Neural cell (in vitro differentiated cells): ENCODE measurements around the gene SLC44A4. TPM values are rescaled to one million over a fixed set of nuclear protein-coding genes. Genes with fewer than 3 reads are reported as not detected.
A peak's percentile ranks its signal among the peaks of the same experiment; 100 is the strongest.

ENCODE experiments used
- H2AFZ ChIP-seq: fragments of 200-600, 300-800 bp; sonication (generic), shearing (Covaris generic); 2 replicates; pipeline ENCODE4 v1.6.0; 2014; ENCODE audit warnings: low read depth, mild to moderate bottlenecking, antibody characterized with exemption, low read length, moderate library complexity
- H3F3A ChIP-seq: fragments of 200-600 bp; shearing (Covaris generic); 2 replicates; pipeline ENCODE4 v1.6.1; 2016; ENCODE audit warnings: mild to moderate bottlenecking, moderate library complexity, mixed read lengths, antibody characterized with exemption, low read length; ENCODE audit not compliant: insufficient read depth, poor library complexity, severe bottlenecking
- H3K27ac ChIP-seq: fragments of 200-600, 300-800 bp; sonication (generic), shearing (Covaris generic); 2 replicates; pipeline ENCODE4 v1.5.1; 2014; ENCODE audit warnings: mild to moderate bottlenecking, low read length, moderate library complexity
- H3K27me3 ChIP-seq: fragments of 300-800, 200-600 bp; sonication (generic), shearing (Covaris generic); 2 replicates; pipeline ENCODE4 v1.6.0; 2014; ENCODE audit warnings: mild to moderate bottlenecking, low read depth, low read length, moderate library complexity; ENCODE audit not compliant: insufficient read depth
- H3K36me3 ChIP-seq: fragments of 300-800, 200-600 bp; sonication (generic), shearing (Covaris generic); 2 replicates; pipeline ENCODE4 v1.5.1; 2014; ENCODE audit warnings: mild to moderate bottlenecking, antibody characterized with exemption, low read length, moderate library complexity; ENCODE audit not compliant: insufficient read depth
- H3K4me2 ChIP-seq: fragments of 300-800, 200-600 bp; sonication (generic), shearing (Covaris generic); 2 replicates; pipeline ENCODE4 v1.6.0; 2014; ENCODE audit warnings: mild to moderate bottlenecking, low read length
- H3K4me3 ChIP-seq: fragments of 300-800, 200-600 bp; sonication (generic), shearing (Covaris generic); 2 replicates; pipeline ENCODE4 v1.5.1; 2014; ENCODE audit warnings: mild to moderate bottlenecking, low read length, moderate library complexity
- H3K79me2 ChIP-seq: fragments of 200-600 bp; shearing (Covaris generic); replicated peaks from 2 replicates; pipeline ENCODE4 v1.6.0; 2014; ENCODE audit warnings: mild to moderate bottlenecking, low read length, moderate library complexity; ENCODE audit not compliant: insufficient read depth
- H3K9ac ChIP-seq: fragments of 300-800, 200-600 bp; sonication (generic), shearing (Covaris generic); 2 replicates; pipeline ENCODE4 v1.6.1; 2016; ENCODE audit warnings: mild to moderate bottlenecking, low read length, mixed read lengths
- H3K9me2 ChIP-seq: fragments of 200-600 bp; shearing (Covaris generic); 2 replicates; pipeline ENCODE4 v1.6.1; 2016; ENCODE audit warnings: mild to moderate bottlenecking, low read length, mixed read lengths; ENCODE audit not compliant: insufficient read depth
- H3K9me3 ChIP-seq: fragments of 200-600, 300-800 bp; sonication (generic), shearing (Covaris generic); 2 replicates; pipeline ENCODE4 v1.6.1; 2016; ENCODE audit warnings: mild to moderate bottlenecking, mixed run types, low read length, moderate library complexity, mixed read lengths
- H4K20me1 ChIP-seq: fragments of 200-600 bp; shearing (Covaris generic); 2 replicates; pipeline ENCODE4 v1.6.1; 2016; ENCODE audit warnings: mild to moderate bottlenecking, mixed run types; ENCODE audit not compliant: insufficient read depth
- EP300 ChIP-seq: fragments of 450-650 bp; conservative IDR thresholded peaks from 2 replicates; pipeline ENCODE4 v1.6.1; 2014; ENCODE audit warnings: antibody characterized with exemption, mild to moderate bottlenecking, moderate library complexity; ENCODE audit not compliant: poor library complexity, severe bottlenecking
- EZH2 ChIP-seq: fragments of 200-600, 300-800 bp; shearing (Covaris generic), sonication (generic); IDR thresholded peaks from 2 replicates; pipeline ENCODE4 v1.6.1; 2014; ENCODE audit warnings: antibody characterized with exemption, low read length, borderline replicate concordance, mild to moderate bottlenecking; ENCODE audit not compliant: insufficient read depth, poor library complexity, severe bottlenecking
- MXI1 ChIP-seq: fragments of 450-650 bp; conservative IDR thresholded peaks from 2 replicates; pipeline ENCODE4 v1.6.1; 2014; ENCODE audit warnings: antibody characterized with exemption, mild to moderate bottlenecking; ENCODE audit not compliant: poor library complexity, severe bottlenecking
- POLR2AphosphoS5 ChIP-seq: IDR thresholded peaks from 2 replicates; pipeline ENCODE4 v1.6.1; 2012
- RAD21 ChIP-seq: fragments of 450-650 bp; conservative IDR thresholded peaks from 2 replicates; pipeline ENCODE4 v1.6.1; 2014; ENCODE audit warnings: antibody characterized with exemption, mild to moderate bottlenecking, moderate library complexity
- SMC3 ChIP-seq: fragments of 450-650 bp; conservative IDR thresholded peaks from 2 replicates; pipeline ENCODE4 v1.6.1; 2014; ENCODE audit warnings: antibody characterized with exemption, mild to moderate bottlenecking, moderate library complexity; ENCODE audit not compliant: poor library complexity
- TAF1 ChIP-seq: IDR thresholded peaks from 2 replicates; pipeline ENCODE4 v1.6.1; 2012; ENCODE audit warnings: low read depth
- polyA plus RNA-seq: library from polyadenylated mRNA; depleted of rRNA; stranded (reverse); fragments of >200 nt; gene quantifications from 2 replicates; pipeline ENCODE4 v1.2.3, GENCODE V29; 2014
- TF ChIP-seq, protein P1 (sequence below): fragments of 450-650 bp; IDR thresholded peaks from 2 replicates; pipeline ENCODE4 v1.5.1; 2014; ENCODE audit warnings: antibody characterized with exemption, mild to moderate bottlenecking, moderate library complexity; ENCODE audit not compliant: poor library complexity, severe bottlenecking
- TF ChIP-seq, protein P2 (sequence below): IDR thresholded peaks from 2 replicates; pipeline ENCODE4 v1.6.1; 2012; ENCODE audit warnings: borderline replicate concordance

SLC44A4 gene
- polyA plus RNA-seq, 1 donor from 2014 or later: 0.09 TPM

DNA sequence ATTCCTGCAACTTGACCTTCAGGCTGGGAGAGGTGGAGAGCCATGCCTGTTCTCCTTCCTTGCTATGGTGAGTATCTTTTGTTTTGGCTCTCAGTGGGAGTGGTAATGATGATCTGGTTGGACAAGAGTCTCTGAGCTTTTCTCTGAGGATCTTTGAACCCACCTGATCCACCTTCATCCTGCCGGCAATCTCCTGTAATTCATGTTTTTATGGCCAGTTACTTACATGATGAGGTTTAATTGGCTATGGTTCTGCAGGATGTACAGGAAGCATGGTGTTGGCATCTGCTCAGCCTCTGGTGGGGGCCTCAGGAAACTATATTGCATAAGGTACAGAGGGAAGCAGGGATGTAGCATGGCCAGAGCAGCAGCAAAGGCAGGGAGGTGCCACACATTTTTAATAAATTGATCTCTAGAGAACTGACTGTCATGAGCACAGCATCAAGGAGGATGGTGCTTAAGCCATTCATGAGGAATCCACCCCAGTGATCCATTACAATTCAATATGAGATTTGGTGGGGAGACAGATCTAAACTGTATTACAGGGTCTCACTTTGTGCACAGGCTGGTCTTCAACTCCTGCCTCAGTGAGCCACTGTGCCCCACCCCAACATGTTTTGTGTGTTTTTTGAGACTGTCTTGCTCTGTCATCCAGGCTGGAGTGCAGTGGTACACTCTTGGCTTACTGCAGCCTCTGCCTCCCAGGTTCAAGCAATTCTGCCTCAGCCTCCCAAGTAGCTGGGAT lies 41.3 kb downstream of the SLC44A4 start:
- Histone ChIP-seq H3K79me2 (peaks cover 29% of the 10 kb centered on the region), H3K9me2 (no peaks in the 10 kb centered on the region), H3K9ac (no peak overlapping the region), H3K27ac (no peak overlapping the region), H3K9me3 (no peaks in the 10 kb centered on the region), H2AFZ (no peak overlapping the region), H3K27me3 (no peaks in the 10 kb centered on the region), H3F3A (no peaks in the 10 kb centered on the region), H3K36me3 (peaks cover 4% of the 10 kb centered on the region), H4K20me1 (no peaks in the 10 kb centered on the region), H3K4me3 (peak overlapping the region; percentile 98), H3K4me2 (peak overlapping the region; percentile 90)
- TF ChIP-seq TAF1: no peak
- TF ChIP-seq, protein P1, sequence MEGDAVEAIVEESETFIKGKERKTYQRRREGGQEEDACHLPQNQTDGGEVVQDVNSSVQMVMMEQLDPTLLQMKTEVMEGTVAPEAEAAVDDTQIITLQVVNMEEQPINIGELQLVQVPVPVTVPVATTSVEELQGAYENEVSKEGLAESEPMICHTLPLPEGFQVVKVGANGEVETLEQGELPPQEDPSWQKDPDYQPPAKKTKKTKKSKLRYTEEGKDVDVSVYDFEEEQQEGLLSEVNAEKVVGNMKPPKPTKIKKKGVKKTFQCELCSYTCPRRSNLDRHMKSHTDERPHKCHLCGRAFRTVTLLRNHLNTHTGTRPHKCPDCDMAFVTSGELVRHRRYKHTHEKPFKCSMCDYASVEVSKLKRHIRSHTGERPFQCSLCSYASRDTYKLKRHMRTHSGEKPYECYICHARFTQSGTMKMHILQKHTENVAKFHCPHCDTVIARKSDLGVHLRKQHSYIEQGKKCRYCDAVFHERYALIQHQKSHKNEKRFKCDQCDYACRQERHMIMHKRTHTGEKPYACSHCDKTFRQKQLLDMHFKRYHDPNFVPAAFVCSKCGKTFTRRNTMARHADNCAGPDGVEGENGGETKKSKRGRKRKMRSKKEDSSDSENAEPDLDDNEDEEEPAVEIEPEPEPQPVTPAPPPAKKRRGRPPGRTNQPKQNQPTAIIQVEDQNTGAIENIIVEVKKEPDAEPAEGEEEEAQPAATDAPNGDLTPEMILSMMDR: no peak
- TF ChIP-seq EP300: no peak
- no peak for TF ChIP-seq POLR2AphosphoS5
- no peak for TF ChIP-seq MXI1
- TF ChIP-seq RAD21: no peak

DNA sequence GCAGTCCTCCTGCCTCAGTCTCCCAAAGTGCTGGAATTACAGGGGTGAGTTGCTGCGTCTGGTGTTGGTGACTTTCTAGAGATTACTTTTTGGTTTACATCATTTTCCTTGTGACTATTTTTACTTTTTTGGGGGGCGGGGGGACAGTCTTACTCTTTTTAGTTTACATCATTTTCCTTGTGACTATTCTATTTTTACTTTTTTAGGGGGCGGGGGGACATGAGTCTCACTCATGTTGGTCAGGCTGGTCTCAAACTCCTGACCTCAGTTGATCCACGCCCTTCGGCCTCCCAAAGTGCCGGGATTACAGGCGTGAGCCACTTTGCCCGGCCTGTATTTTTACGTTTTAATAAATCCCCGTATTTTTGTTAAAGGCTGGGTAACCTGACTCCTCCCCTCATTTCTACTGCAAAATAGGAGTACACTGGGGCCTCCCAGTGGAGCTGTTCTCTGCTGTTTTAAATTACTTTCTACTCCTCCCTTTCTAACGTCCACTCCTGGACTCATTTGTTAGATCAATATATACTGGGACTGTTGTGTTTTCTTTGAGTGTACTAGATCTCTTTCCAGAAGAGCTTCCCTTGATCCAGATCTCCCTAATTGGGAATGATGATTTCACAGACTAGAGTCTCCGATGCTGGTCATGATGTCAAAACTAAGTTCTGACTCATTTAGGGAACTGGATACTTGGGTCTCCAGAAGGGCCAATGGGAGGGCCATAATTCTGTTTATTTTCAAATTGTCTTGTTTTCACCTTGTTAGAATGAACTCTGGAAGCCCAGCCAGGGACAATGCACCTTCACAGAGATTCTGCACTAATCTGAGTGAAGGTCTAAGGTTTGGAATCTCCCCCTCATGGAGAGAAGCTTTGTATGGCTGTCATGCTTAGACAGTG lies 42.1 kb downstream of the SLC44A4 start:
- Histone ChIP-seq H3K27me3 (no peaks in the 10 kb centered on the region), H3F3A (no peaks in the 10 kb centered on the region), H3K4me2 (peak overlapping the region; percentile 90), H3K9me3 (no peaks in the 10 kb centered on the region), H3K9ac (peak overlapping the region; percentile 98), H3K9me2 (no peaks in the 10 kb centered on the region), H3K4me3 (peak overlapping the region; percentile 98), H3K27ac (peak overlapping the region; percentile 94), H3K79me2 (peaks cover 33% of the 10 kb centered on the region), H3K36me3 (peaks cover 4% of the 10 kb centered on the region), H4K20me1 (no peaks in the 10 kb centered on the region), H2AFZ (no peak overlapping the region)
- no peak for TF ChIP-seq POLR2AphosphoS5
- TF ChIP-seq, protein P2, sequence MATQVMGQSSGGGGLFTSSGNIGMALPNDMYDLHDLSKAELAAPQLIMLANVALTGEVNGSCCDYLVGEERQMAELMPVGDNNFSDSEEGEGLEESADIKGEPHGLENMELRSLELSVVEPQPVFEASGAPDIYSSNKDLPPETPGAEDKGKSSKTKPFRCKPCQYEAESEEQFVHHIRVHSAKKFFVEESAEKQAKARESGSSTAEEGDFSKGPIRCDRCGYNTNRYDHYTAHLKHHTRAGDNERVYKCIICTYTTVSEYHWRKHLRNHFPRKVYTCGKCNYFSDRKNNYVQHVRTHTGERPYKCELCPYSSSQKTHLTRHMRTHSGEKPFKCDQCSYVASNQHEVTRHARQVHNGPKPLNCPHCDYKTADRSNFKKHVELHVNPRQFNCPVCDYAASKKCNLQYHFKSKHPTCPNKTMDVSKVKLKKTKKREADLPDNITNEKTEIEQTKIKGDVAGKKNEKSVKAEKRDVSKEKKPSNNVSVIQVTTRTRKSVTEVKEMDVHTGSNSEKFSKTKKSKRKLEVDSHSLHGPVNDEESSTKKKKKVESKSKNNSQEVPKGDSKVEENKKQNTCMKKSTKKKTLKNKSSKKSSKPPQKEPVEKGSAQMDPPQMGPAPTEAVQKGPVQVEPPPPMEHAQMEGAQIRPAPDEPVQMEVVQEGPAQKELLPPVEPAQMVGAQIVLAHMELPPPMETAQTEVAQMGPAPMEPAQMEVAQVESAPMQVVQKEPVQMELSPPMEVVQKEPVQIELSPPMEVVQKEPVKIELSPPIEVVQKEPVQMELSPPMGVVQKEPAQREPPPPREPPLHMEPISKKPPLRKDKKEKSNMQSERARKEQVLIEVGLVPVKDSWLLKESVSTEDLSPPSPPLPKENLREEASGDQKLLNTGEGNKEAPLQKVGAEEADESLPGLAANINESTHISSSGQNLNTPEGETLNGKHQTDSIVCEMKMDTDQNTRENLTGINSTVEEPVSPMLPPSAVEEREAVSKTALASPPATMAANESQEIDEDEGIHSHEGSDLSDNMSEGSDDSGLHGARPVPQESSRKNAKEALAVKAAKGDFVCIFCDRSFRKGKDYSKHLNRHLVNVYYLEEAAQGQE: no peak
- TF ChIP-seq MXI1: no peak
- TF ChIP-seq SMC3: no peak
- TF ChIP-seq RAD21: no peak
- no peak for TF ChIP-seq EP300
- no peak for TF ChIP-seq EZH2
- no peak for TF ChIP-seq TAF1
- TF ChIP-seq, protein P1: no peak
